ENCODE results near the gene CDAN1.

DNA sequence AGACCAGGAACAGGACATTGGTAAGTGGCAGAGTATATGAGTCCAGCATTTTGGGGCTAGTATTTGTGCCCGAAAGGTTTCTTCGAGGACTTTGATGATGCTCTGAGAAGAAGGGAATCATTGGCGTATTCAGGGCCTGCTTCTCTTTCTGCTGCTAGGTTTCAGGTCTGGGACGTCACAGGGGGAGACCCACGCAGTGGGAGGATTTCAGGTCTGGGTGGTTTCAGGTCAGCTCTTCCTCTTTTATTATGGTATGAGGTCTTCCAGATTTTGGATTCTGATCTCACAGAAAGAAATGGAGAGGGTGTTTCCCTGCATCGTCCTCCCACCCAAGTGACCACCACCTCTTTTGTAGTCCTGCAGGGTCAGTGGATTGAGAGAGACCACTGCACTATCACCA, 62.5 kb downstream of the CDAN1 start:
- TF ChIP-seq, protein P1, sequence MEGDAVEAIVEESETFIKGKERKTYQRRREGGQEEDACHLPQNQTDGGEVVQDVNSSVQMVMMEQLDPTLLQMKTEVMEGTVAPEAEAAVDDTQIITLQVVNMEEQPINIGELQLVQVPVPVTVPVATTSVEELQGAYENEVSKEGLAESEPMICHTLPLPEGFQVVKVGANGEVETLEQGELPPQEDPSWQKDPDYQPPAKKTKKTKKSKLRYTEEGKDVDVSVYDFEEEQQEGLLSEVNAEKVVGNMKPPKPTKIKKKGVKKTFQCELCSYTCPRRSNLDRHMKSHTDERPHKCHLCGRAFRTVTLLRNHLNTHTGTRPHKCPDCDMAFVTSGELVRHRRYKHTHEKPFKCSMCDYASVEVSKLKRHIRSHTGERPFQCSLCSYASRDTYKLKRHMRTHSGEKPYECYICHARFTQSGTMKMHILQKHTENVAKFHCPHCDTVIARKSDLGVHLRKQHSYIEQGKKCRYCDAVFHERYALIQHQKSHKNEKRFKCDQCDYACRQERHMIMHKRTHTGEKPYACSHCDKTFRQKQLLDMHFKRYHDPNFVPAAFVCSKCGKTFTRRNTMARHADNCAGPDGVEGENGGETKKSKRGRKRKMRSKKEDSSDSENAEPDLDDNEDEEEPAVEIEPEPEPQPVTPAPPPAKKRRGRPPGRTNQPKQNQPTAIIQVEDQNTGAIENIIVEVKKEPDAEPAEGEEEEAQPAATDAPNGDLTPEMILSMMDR (IDR thresholded peaks at IDR 0.05; ENCODE audit: low read depth, low read length): no peak
- no peak for TF ChIP-seq POLR2A (IDR thresholded peaks at IDR 0.05; ENCODE audit: extremely low read depth, insufficient read length)
- TF ChIP-seq, protein P2, sequence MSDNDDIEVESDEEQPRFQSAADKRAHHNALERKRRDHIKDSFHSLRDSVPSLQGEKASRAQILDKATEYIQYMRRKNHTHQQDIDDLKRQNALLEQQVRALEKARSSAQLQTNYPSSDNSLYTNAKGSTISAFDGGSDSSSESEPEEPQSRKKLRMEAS (IDR thresholded peaks at IDR 0.05; ENCODE audit: low read depth, low read length): no peak
- TF ChIP-seq MYC (IDR thresholded peaks at IDR 0.05; ENCODE audit: low read depth, low read length): no peak

Measured in NB4 (cell line).